Esophagus muscularis mucosa (tissue), 3 donors: ENCODE data around the gene PPIP5K2.

Experiments used
- POLR2A ChIP-seq: fragments of 450-650 bp; IDR thresholded peaks from one replicate; pipeline ENCODE4 v1.6.1; 2017; ENCODE audit warnings: antibody characterized with exemption, moderate library complexity, mild to moderate bottlenecking, low read depth
- POLR2AphosphoS5 ChIP-seq, 2 donors: sonication (generic); formaldehyde crosslinking; IDR thresholded peaks; one replicate each; pipeline ENCODE4 v1.6.1; 2017; ENCODE audit warnings: antibody characterized with exemption in 2 of 2
- TF ChIP-seq, protein P1 (sequence below), 3 experiments: fragments of 200-600 bp in 2 of 3; fragments of 450-650 bp in 1 of 3; sonication (generic) in 2 of 3; IDR thresholded peaks; one replicate each; pipeline ENCODE4 v1.5.1; 2017 to 2019; ENCODE audit warnings: antibody characterized with exemption in 3 of 3, mild to moderate bottlenecking in 2 of 3, moderate library complexity in 1 of 3

DNA sequence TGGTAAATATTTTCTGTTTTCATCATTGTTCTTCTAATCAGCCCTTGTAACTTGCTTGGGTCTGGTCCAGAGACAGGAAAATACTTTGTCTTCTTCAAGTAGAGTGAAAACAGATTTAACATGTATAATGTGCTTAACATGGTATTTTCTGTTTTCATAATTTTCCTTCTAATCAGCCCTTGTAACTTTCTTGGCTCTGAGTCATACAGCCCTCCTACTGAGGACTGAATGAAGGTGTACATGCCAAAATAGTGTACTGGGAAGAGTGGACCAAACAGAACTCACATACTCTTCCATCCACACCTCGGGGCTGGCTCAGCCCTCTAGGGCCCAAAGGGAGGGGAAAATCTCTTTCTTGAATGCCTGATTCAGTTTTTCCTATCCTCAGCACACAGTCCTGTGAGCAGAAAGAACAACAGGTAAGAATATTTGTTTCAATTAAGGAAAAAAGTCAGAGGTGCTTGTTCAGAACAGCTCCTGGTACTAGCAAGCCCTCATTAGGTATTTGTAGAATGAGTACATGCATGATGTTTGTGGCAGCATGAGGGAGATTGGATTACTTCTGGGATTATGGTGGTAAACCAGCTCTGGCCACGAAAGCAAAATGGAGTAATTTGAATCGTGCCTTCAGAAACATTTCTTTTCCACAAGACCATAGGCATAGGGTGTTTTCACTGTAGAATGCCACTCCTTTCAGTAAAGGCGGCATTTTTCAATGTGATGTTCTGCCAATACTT is 114.3 kb downstream of the PPIP5K2 start:
- TF ChIP-seq, protein P1, sequence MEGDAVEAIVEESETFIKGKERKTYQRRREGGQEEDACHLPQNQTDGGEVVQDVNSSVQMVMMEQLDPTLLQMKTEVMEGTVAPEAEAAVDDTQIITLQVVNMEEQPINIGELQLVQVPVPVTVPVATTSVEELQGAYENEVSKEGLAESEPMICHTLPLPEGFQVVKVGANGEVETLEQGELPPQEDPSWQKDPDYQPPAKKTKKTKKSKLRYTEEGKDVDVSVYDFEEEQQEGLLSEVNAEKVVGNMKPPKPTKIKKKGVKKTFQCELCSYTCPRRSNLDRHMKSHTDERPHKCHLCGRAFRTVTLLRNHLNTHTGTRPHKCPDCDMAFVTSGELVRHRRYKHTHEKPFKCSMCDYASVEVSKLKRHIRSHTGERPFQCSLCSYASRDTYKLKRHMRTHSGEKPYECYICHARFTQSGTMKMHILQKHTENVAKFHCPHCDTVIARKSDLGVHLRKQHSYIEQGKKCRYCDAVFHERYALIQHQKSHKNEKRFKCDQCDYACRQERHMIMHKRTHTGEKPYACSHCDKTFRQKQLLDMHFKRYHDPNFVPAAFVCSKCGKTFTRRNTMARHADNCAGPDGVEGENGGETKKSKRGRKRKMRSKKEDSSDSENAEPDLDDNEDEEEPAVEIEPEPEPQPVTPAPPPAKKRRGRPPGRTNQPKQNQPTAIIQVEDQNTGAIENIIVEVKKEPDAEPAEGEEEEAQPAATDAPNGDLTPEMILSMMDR (IDR thresholded peaks at IDR 0.05) = no peak
- TF ChIP-seq POLR2A (no peak), POLR2AphosphoS5 (IDR thresholded peaks at IDR 0.05) (no peak)
